ENCODE results near the gene GRIA1.

- TF ChIP-seq TAF1 (IDR thresholded peaks at IDR 0.05; ENCODE audit: borderline replicate concordance, insufficient read depth, low read length) = no peak
- TF ChIP-seq POLR2AphosphoS5 (IDR thresholded peaks at IDR 0.05; ENCODE audit: low read depth, low read length) = no peak
- no peak for TF ChIP-seq REST (IDR thresholded peaks at IDR 0.05; ENCODE audit: insufficient read depth in 1 of 2, low read depth in 2 of 2, low read length in 2 of 2)
- TF ChIP-seq SIN3A (IDR thresholded peaks at IDR 0.05; ENCODE audit: borderline replicate concordance, insufficient read depth, low read length) = no peak
- TF ChIP-seq FOXP2 (optimal IDR thresholded peaks at IDR 0.05; ENCODE audit: borderline replicate concordance, extremely low read depth, extremely low read length, insufficient read depth) = no peak
Measured at GRCh38 chr5:153613144-153613543, 122.7 kb downstream of the GRIA1 start.

Data from PFSK-1 (cell line).